HepG2 (cell line): ENCODE measurements around the gene KIF1B. TPM values are rescaled to one million over a fixed set of nuclear protein-coding genes. Genes with fewer than 3 reads are reported as not detected.

Source experiments
- CREB1 ChIP-seq, 2 experiments: fragments of 450-650 bp in 1 of 2; IDR thresholded peaks; 2 replicates each; pipeline ENCODE4 v1.6.1; 2016 to 2017; ENCODE audit warnings: control low read depth in 1 of 2, mild to moderate bottlenecking in 1 of 2, missing compliant biosample characterization in 1 of 2, missing genetic modification characterization in 1 of 2
- EHMT2 ChIP-seq: fragments of 200-600 bp; sonication (generic); IDR thresholded peaks from 2 replicates; pipeline ENCODE4 v1.7.0; 2017; ENCODE audit warnings: antibody characterized with exemption, low read depth, low read length, borderline replicate concordance
- HMGA1 ChIP-seq: sonication (generic); formaldehyde crosslinking; conservative IDR thresholded peaks from 2 replicates; pipeline ENCODE4 v1.4.0; 2020; ENCODE audit warnings: missing genetic modification reagents
- HNF1B ChIP-seq: sonication (generic); formaldehyde crosslinking; IDR thresholded peaks from 2 replicates; pipeline ENCODE4 v1.5.1; 2020; ENCODE audit warnings: mild to moderate bottlenecking, moderate library complexity, missing genetic modification reagents
- ISL2 ChIP-seq: sonication (generic); formaldehyde crosslinking; IDR thresholded peaks from 2 replicates; pipeline ENCODE4 v1.5.0; 2020; ENCODE audit warnings: missing genetic modification reagents
- POLR2A ChIP-seq, 2 experiments: IDR thresholded peaks; 2 replicates each; pipeline ENCODE4 v1.6.1; 2011; ENCODE audit warnings: low read depth in 2 of 2, low read length in 2 of 2, mild to moderate bottlenecking in 1 of 2, moderate library complexity in 1 of 2; ENCODE audit not compliant: insufficient read depth in 1 of 2
- SP2 ChIP-seq: sonication (generic); formaldehyde crosslinking; IDR thresholded peaks from 2 replicates; pipeline ENCODE4 v1.5.1; 2020; ENCODE audit warnings: mild to moderate bottlenecking, missing genetic modification reagents
- TGIF2 ChIP-seq: IDR thresholded peaks from 2 replicates; pipeline ENCODE4 v1.6.1; 2016; ENCODE audit warnings: control low read depth, missing compliant biosample characterization
- TMF1 ChIP-seq: sonication (generic); formaldehyde crosslinking; IDR thresholded peaks from 2 replicates; pipeline ENCODE4 v1.8.1; 2022; ENCODE audit warnings: low read depth, missing genetic modification reagents
- TOPORS ChIP-seq: sonication (generic); formaldehyde crosslinking; IDR thresholded peaks from 2 replicates; pipeline ENCODE4 v1.8.0; 2023; ENCODE audit warnings: mild to moderate bottlenecking, missing genetic modification reagents
- YEATS2 ChIP-seq: sonication (generic); formaldehyde crosslinking; IDR thresholded peaks from 2 replicates; pipeline ENCODE4 v1.4.0; 2020; ENCODE audit warnings: missing genetic modification reagents, borderline replicate concordance
- ZNF687 ChIP-seq: sonication (generic); formaldehyde crosslinking; IDR thresholded peaks from 2 replicates; pipeline ENCODE4 v1.5.1; 2020; ENCODE audit warnings: mild to moderate bottlenecking, missing genetic modification reagents, moderate library complexity
- polyA plus RNA-seq, 8 experiments: library from polyadenylated mRNA; depleted of rRNA in 3 of 8; stranded (reverse) in 7 of 8; unstranded in 1 of 8; fragments of >200 nt; fragmentation: Illumina TruSeq in 4 of 8; extraction: Trizol in 4 of 8; gene quantifications; 2 replicates each; pipeline versions ENCODE4 v1.2.1 to v1.2.3, GENCODE V29; 2011 to 2016; ENCODE audit warnings: low read depth in 4 of 8, missing spikeins in 1 of 8, mixed read lengths in 1 of 8; ENCODE audit not compliant: insufficient read depth in 1 of 8
- total RNA-seq, 5 experiments: library from RNA; depleted of rRNA; stranded (reverse); fragments of >200 nt; fragmentation: Illumina TruSeq; extraction: Trizol; gene quantifications; 2 replicates each; pipeline ENCODE4 v1.2.3, GENCODE V29; 2016; ENCODE audit warnings: low read depth in 1 of 5
- TF ChIP-seq, protein P1 (sequence below): IDR thresholded peaks from 2 replicates; pipeline ENCODE4 v1.6.1; 2018; ENCODE audit warnings: missing genetic modification reagents, mild to moderate bottlenecking, missing compliant biosample characterization
- TF ChIP-seq, protein P2 (sequence below), 2 experiments: sonication (generic) in 1 of 2; formaldehyde crosslinking in 1 of 2; IDR thresholded peaks; 2 replicates each; pipeline versions ENCODE4 v1.4.0 to v1.6.1; 2018 to 2020; ENCODE audit warnings: missing genetic modification reagents in 2 of 2, borderline replicate concordance in 1 of 2, low read depth in 1 of 2, mild to moderate bottlenecking in 1 of 2, missing biosample characterization in 1 of 2
- TF ChIP-seq, protein P3 (sequence below): sonication (generic); formaldehyde crosslinking; IDR thresholded peaks from 2 replicates; pipeline ENCODE4 v1.8.0; 2022; ENCODE audit warnings: mild to moderate bottlenecking, missing genetic modification reagents

KIF1B gene
- total and polyA plus RNA-seq, 2 of the 13 experiments (the other 11 are each of a cell fraction or from before 2014, with no cell fraction given): 26.7 to 32.5 TPM

DNA sequence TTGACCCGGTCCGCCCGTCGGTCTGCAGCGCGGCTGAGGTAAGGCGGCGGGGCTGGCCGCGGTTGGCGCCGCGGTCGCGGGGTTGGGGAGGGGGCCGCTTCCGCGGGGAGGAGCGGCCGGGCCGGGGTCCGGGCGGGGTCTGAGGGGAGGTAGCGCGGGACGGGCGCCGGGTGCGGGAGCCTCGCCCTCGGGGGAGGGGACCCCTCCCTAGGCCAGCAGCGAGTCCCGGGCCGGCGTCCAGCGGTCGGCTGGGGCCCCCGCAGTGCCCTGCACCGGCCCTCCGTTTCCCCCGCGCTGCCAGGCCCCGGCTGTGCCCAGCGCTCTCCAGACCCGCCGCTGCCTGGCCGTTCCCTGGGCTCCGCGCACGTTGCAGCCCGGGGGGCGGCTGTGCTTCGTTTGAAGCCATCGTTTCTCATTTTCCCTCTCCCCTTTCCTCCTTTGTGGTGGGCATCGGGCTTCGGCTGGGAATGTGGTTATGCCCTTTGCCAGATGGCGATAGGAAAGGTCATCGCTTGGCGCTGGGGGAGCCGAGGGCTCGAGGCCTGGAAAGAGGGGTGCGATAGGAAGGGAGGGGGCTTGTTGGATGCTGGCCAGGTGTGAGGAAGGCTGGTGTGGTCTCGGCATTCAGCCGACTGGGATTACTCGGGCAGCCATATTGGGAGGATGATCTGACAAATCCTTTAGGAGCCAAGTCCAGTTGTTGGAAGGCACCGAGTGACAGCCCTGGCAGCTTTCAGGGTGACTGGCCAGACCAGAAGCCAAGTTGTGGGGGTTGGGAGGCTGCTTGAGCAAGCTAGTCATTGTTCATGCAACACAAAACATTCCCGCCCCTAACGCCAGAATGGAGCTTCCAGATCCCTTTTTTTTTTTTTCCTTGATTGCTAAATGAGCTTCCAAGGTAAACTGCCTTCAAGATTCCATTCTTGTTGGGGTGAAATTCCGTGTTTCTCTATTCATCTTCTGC is 753 bp downstream of the KIF1B start (continued):
- TF ChIP-seq HNF1B (CRISPR knock-in tag): peak; percentile 33; the same call in 1 of the 2 replicates
- peak; percentile 77 for TF ChIP-seq ZNF687 (CRISPR knock-in tag)
- 0 out of 2 replicates have a peak, but pooled peaks have one; percentile 77 for TF ChIP-seq TMF1
- TF ChIP-seq POLR2A (IDR thresholded peaks at IDR 0.05; ENCODE audit: insufficient read depth in 1 of 2, low read depth in 2 of 2, low read length in 2 of 2): peak in 1 of 2 experiments; percentile 71; a peak in 2 of 4 replicates
- TF ChIP-seq HMGA1 (CRISPR knock-in tag): no peak
- TF ChIP-seq ISL2 (CRISPR knock-in tag): no peak
- TF ChIP-seq EHMT2: no peak
- TF ChIP-seq, protein P1, sequence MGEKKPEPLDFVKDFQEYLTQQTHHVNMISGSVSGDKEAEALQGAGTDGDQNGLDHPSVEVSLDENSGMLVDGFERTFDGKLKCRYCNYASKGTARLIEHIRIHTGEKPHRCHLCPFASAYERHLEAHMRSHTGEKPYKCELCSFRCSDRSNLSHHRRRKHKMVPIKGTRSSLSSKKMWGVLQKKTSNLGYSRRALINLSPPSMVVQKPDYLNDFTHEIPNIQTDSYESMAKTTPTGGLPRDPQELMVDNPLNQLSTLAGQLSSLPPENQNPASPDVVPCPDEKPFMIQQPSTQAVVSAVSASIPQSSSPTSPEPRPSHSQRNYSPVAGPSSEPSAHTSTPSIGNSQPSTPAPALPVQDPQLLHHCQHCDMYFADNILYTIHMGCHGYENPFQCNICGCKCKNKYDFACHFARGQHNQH (CRISPR knock-in tag): peak; percentile 21; the same call in 1 of the 2 replicates
- 0 out of 2 replicates have a peak, but pooled peaks have one; percentile 39 for TF ChIP-seq SP2
- TF ChIP-seq CREB1 (IDR thresholded peaks at IDR 0.05): no peak
- TF ChIP-seq CREB1 (CRISPR knock-in tag; IDR thresholded peaks at IDR 0.05): no peak
- TF ChIP-seq, protein P2, sequence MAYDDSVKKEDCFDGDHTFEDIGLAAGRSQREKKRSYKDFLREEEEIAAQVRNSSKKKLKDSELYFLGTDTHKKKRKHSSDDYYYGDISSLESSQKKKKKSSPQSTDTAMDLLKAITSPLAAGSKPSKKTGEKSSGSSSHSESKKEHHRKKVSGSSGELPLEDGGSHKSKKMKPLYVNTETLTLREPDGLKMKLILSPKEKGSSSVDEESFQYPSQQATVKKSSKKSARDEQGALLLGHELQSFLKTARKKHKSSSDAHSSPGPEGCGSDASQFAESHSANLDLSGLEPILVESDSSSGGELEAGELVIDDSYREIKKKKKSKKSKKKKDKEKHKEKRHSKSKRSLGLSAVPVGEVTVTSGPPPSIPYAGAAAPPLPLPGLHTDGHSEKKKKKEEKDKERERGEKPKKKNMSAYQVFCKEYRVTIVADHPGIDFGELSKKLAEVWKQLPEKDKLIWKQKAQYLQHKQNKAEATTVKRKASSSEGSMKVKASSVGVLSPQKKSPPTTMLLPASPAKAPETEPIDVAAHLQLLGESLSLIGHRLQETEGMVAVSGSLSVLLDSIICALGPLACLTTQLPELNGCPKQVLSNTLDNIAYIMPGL (CRISPR knock-in tag; IDR thresholded peaks at IDR 0.05; ENCODE audit: borderline replicate concordance in 1 of 2, low read depth in 1 of 2): peak in 1 of 2 experiments; percentile 69; a peak in 2 of 4 replicates
- TF ChIP-seq, protein P3, sequence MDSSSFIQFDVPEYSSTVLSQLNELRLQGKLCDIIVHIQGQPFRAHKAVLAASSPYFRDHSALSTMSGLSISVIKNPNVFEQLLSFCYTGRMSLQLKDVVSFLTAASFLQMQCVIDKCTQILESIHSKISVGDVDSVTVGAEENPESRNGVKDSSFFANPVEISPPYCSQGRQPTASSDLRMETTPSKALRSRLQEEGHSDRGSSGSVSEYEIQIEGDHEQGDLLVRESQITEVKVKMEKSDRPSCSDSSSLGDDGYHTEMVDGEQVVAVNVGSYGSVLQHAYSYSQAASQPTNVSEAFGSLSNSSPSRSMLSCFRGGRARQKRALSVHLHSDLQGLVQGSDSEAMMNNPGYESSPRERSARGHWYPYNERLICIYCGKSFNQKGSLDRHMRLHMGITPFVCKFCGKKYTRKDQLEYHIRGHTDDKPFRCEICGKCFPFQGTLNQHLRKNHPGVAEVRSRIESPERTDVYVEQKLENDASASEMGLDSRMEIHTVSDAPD (CRISPR knock-in tag): no peak
- 0 out of 2 replicates have a peak, but pooled peaks have one; percentile 40 for TF ChIP-seq TOPORS (CRISPR knock-in tag)
- TF ChIP-seq YEATS2 (CRISPR knock-in tag): no peak
- TF ChIP-seq TGIF2 (CRISPR knock-in tag): 0 out of 2 replicates have a peak, but pooled peaks have one; percentile 6
